Heart right ventricle (tissue), 16 donors: Measurements from ENCODE around the gene GPSM1. TPM values are rescaled to one million over a fixed set of nuclear protein-coding genes. Genes with fewer than 3 reads are reported as not detected.
A peak's percentile ranks its signal among the peaks of the same experiment; 100 is the strongest.
"Not testable (repeated sequence)": the region's sequence is repeated elsewhere in the genome, so short reads cannot be mapped to it uniquely, and the experiment has no call there.

Experiments
- ATAC-seq, 8 donors: fragments of 200-7000 bp; cut with Tn5 transposase; one replicate each; pipeline ENCODE4 v1.9.1; 2020; ENCODE audit warnings: mild to moderate bottlenecking in 8 of 8, moderate library complexity in 8 of 8, moderate number of reproducible peaks in 1 of 8
- DNase-seq, 2 donors: peaks; one replicate each; pipeline ENCODE4 v3.0.0-alpha.2; 2020
- H3K27ac ChIP-seq, 10 donors: fragments of 200-600 bp; sonication (generic) in 2 of 10; one replicate each; pipeline versions ENCODE4 v1.5.0 to v1.8.0; 2020 to 2022; ENCODE audit warnings: mild to moderate bottlenecking in 3 of 10
- H3K27me3 ChIP-seq, 7 donors: fragments of 200-600 bp; one replicate each; pipeline ENCODE4 v1.8.0; 2021 to 2022; ENCODE audit warnings: mild to moderate bottlenecking in 2 of 7
- H3K36me3 ChIP-seq, 9 donors: fragments of 200-600 bp; sonication (generic) in 1 of 9; one replicate each; pipeline versions ENCODE4 v1.5.0 to v1.8.0; 2020 to 2022; ENCODE audit warnings: mild to moderate bottlenecking in 2 of 9
- H3K4me1 ChIP-seq, 9 donors: fragments of 200-600 bp; sonication (generic) in 1 of 9; one replicate each; pipeline versions ENCODE4 v1.5.0 to v1.8.0; 2020 to 2022; ENCODE audit warnings: mild to moderate bottlenecking in 4 of 9
- H3K4me3 ChIP-seq, 10 donors: fragments of 200-600 bp; sonication (generic) in 2 of 10; one replicate each; pipeline versions ENCODE4 v1.5.0 to v1.8.0; 2020 to 2022; ENCODE audit warnings: mild to moderate bottlenecking in 7 of 10, moderate library complexity in 2 of 10
- H3K9me3 ChIP-seq, 11 donors: fragments of 200-600 bp in 10 of 11; sonication (generic) in 2 of 11; one replicate each; pipeline versions ENCODE4 v1.5.0 to v1.8.0; 2013 to 2022; ENCODE audit warnings: mild to moderate bottlenecking in 2 of 11, control low read depth in 1 of 11, moderate library complexity in 1 of 11
- WGBS, 2 donors: extraction: QIAGEN DNeasy Blood & Tissue Kit; methylation state at CpG; one replicate each; pipeline ENCODE4 v1.1.7; 2013; ENCODE audit warnings: inconsistent platforms in 1 of 2; 5-methylcytosine and 5-hydroxymethylcytosine counted together
- intact Hi-C, 10 donors: fragments of 100-400 bp; cut with DNase I; formaldehyde crosslinking; loops; one replicate each; pipeline versions ENCODE4 v1.11.1 to v1.14.2; 2022
- polyA plus RNA-seq, 2 donors: library from polyadenylated mRNA; stranded (reverse); fragments of 200-250 nt; gene quantifications; one replicate each; pipeline ENCODE4 v1.2.3, GENCODE V29; 2013
- total RNA-seq, 10 donors: library from RNA; stranded (reverse); fragmentation: NEBNext Ultra II Directional in 3 of 10; extraction: Animal tissue kit (Norgen Biotek cat#: 25700) in 3 of 10; gene quantifications; one replicate each; pipeline versions ENCODE4 v1.2.1 to v1.2.4, GENCODE V29; 2021 to 2023
- TF ChIP-seq, protein P1 (sequence below), 9 donors: fragments of 200-600 bp; sonication (generic) in 2 of 9; IDR thresholded peaks; one replicate each; pipeline versions ENCODE4 v1.5.0 to v1.8.0; 2021 to 2022; ENCODE audit warnings: antibody characterized with exemption in 9 of 9, mild to moderate bottlenecking in 5 of 9, moderate library complexity in 1 of 9
- donor health status: Arrhythmogenic right ventricular cardiomyopathy.
- donor health status: ischemic (EF 13 %, LVEDD 7.1; RV severe dilation, severe dysfunction).
- donor health status: healthy with polysubstance abuse.
- donor health status: DM: no; HTN: yes; CAD: no.
- donor health status: DM: no; HTN: no; CAD: no.
- donor health status: ischemic (EF 25% LVEDD 6.9; RV normal size, moderate dysfunction).
- donor health status: ischemic (EF 25% LVEDD 5.7; RV mildly dilated, moderate dysfunction).
- donor health status: healthy.
- donor health status: DM: yes; HTN: yes; CAD: no.
- donor health status: Ischemic cardiomyopathy.
- donor health status: ischemic (EF 35%, LVEDD 5.7; RV mildly dilated, moderate dysfunction).
- donor health status: nonischemic (EF 11% LVEDD 7.7; RV severe dilation, severe dysfunction).
- donor health status: DM: yes; HTN: yes; CAD: no.
- donor health status: PGD.
- donor health status: ischemic (EF 29% LVEDD 5.4; RV normal size, mild dysfunction).
- donor health status: nonischemic (EF 23%, LVEDD 6.1; RV moderate dilation, normal function).

Gene GPSM1
- total and polyA plus RNA-seq, 12 donors: 19.4 to 87.8 (median 25.8) TPM

DNA sequence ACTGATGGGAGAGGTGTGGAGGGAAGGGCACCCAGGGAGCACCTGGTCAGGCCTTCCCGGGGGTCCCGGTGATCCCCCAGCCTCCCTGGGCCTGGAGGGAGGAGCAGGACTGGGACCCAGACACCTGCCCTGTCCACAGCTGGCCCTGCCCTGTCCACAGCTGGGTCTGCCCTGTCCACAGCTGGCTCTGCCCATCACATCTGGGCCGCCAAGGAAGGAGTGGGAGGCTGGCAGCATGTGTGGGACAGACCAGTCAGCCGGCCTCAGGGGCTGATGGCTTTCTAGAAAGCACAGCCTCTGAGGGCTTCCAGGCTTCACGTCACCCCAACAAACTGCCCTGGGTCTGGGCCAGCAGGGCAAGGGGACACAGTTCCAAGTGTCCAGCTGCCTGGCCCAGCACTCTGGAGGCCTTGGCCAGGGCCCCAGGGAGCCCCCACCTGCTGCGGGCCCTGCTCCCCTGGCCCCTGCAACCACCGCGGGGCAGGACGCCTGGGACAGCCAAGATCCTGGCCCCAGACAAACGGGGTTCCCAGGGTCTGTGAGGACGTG, 24.0 kb downstream of the GPSM1 start:
- intact Hi-C loops: no loop called here
- peaks cover 7 to 40% (median 28%) of the 10 kb centered on the region in 9 donors for H3K4me1 ChIP-seq
- ATAC-seq (no peak), DNase-seq (no peak)
- 84 to 85% methylated on average over 11 of the region's 11 CpGs for WGBS, 2 donors
- TF ChIP-seq, protein P1, sequence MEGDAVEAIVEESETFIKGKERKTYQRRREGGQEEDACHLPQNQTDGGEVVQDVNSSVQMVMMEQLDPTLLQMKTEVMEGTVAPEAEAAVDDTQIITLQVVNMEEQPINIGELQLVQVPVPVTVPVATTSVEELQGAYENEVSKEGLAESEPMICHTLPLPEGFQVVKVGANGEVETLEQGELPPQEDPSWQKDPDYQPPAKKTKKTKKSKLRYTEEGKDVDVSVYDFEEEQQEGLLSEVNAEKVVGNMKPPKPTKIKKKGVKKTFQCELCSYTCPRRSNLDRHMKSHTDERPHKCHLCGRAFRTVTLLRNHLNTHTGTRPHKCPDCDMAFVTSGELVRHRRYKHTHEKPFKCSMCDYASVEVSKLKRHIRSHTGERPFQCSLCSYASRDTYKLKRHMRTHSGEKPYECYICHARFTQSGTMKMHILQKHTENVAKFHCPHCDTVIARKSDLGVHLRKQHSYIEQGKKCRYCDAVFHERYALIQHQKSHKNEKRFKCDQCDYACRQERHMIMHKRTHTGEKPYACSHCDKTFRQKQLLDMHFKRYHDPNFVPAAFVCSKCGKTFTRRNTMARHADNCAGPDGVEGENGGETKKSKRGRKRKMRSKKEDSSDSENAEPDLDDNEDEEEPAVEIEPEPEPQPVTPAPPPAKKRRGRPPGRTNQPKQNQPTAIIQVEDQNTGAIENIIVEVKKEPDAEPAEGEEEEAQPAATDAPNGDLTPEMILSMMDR (IDR thresholded peaks at IDR 0.05): no peak
- H3K27ac ChIP-seq: peak overlapping the region in 1 of 10 donors; percentile 31
- peaks cover 0 to 30% (median 0%) of the 10 kb centered on the region in 9 donors for H3K36me3 ChIP-seq
- no peaks in the 10 kb centered on the region for H3K27me3 ChIP-seq
- no peaks in the 10 kb centered on the region for H3K9me3 ChIP-seq
- H3K4me3 ChIP-seq: no peak overlapping the region

DNA sequence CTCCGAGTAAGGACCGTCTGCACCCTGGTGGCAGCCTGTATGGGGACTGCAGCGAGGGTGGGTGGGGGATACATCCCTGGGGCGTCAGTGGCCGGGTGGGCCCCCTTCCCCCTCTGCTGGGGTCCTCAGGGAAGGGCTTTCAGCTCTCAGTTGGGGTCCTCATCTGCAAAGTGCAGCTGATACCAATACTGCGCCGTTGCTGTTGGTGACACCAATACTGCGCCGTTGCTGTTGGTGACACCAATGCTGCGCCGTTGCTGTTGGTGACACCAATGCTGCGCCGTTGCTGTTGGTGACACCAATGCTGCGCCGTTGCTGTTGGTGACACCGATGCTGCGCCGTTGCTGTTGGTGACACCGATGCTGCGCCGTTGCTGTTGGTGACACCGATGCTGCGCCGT, 24.5 kb downstream of the GPSM1 start:
- H3K4me3 ChIP-seq, H3K27ac ChIP-seq, H3K9me3 ChIP-seq, ATAC-seq, H3K27me3 ChIP-seq, DNase-seq, intact Hi-C loops: not testable (repeated sequence)
- peaks cover 5 to 36% (median 23%) of the 10 kb centered on the region in 9 donors for H3K4me1 ChIP-seq
- H3K36me3 ChIP-seq: peaks cover 0 to 35% (median 0%) of the 10 kb centered on the region in 9 donors
- 94 to 97% methylated on average over 13 to 21 of the region's 24 CpGs for WGBS, 2 donors

DNA sequence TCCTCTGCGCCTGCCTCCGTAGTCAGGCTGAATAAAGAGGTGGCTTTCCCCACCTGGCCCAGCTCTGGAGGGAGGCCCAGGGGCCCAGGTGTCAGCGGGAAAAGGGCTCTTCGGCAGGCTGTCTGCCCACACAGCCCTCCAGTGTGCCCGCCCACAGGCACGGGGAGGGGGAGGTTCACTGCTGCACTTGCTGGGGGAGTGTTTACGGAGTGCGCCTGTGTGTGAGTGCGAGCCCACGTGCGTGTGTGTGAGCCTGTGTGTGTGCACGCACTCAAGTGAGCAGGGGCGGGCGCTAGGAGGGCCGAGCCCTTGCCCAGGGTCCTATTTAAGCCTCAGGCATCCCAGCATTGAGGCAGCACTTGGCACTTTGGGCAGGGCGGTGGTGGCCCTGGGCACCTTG, 25.3 kb downstream of the GPSM1 start:
- WGBS, 2 donors: 83 to 84% methylated on average over 14 to 16 of the region's 16 CpGs
- TF ChIP-seq, protein P1 (IDR thresholded peaks at IDR 0.05): no peak
- H3K27ac ChIP-seq: peak overlapping the region in 8 of 10 donors; percentile 22 to 90 (median 84)

DNA sequence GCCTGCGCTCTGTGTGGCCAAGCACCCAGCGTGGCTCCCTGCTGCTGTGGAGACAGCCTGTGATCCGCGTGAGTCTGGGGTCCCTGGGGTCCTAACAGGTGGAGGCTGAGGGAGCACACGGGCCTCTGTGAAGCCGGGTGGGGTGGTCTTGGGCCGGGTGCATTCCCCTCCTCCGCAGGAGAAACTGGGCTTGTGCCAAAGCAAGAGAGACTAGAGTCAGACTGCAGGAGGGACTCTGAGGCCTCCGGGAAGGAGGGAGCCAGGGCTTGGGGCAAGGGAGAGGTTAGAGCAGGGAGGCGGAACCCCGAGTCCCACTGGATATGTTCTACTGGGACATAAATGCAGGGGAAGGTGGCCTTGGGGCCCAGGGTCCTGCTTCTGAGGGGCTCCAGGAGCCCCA, 25.7 kb downstream of the GPSM1 start:
- DNase-seq (no peak), ATAC-seq (no peak)
- Histone ChIP-seq H3K4me3 (peak overlapping the region in 7 of 10 donors; percentile 5 to 26 (median 16)), H3K27ac (peak overlapping the region in 9 of 10 donors; percentile 22 to 93 (median 86)), H3K4me1 (peaks cover 5 to 36% (median 22%) of the 10 kb centered on the region in 9 donors), H3K27me3 (no peaks in the 10 kb centered on the region), H3K9me3 (no peaks in the 10 kb centered on the region), H3K36me3 (peaks cover 0 to 46% (median 0%) of the 10 kb centered on the region in 9 donors)
- TF ChIP-seq, protein P1 (IDR thresholded peaks at IDR 0.05): no peak
- intact Hi-C loops: no loop called here
- 80 to 85% methylated on average over 11 of the region's 11 CpGs for WGBS, 2 donors

More for the DNA sequence above, 25.3 kb downstream of the GPSM1 start:
- Histone ChIP-seq H3K4me3 (peak overlapping the region in 5 of 10 donors; percentile 5 to 26 (median 19)), H3K4me1 (peaks cover 5 to 36% (median 22%) of the 10 kb centered on the region in 9 donors), H3K36me3 (peaks cover 0 to 42% (median 0%) of the 10 kb centered on the region in 9 donors), H3K9me3 (no peaks in the 10 kb centered on the region), H3K27me3 (no peaks in the 10 kb centered on the region)
- ATAC-seq (peak in 2 of 8 donors; percentile 8 to 14), DNase-seq (no peak)
- intact Hi-C loops: no loop called here
